CD4-positive, alpha-beta T cell (primary cell): Measurements from ENCODE around the gene TEX51. TPM values are rescaled to one million over a fixed set of nuclear protein-coding genes. Genes with fewer than 3 reads are reported as not detected.

Experiments used
- ATAC-seq: fragments of 200-7000 bp; cut with Tn5 transposase; one replicate; pipeline ENCODE4 v1.10.0; 2022; ENCODE audit warnings: mild to moderate bottlenecking; ENCODE audit not compliant: poor library complexity
- CTCF ChIA-PET: fragments of 350-600 bp; sonication (Branson Sonifier 250); formaldehyde crosslinking; loops from one replicate; lab custom pipeline; 2021; ENCODE audit warnings: antibody characterized with exemption, inconsistent platforms; lab: Charles Lee
- POLR2A ChIA-PET: fragments of 350-600 bp; sonication (Branson Sonifier 250); formaldehyde crosslinking; loops from one replicate; lab custom pipeline; 2021; ENCODE audit warnings: antibody characterized with exemption, inconsistent platforms; lab: Charles Lee
- DNase-seq, 14 experiments: peaks; one replicate each; pipeline ENCODE4 v3.0.0-alpha.2; 2013 to 2020; ENCODE audit warnings: mixed read lengths in 2 of 14
- H3K27ac ChIP-seq, 2 donors: one replicate each; pipeline versions ENCODE4 v1.5.1 to v1.7.0; 2013; ENCODE audit warnings: low read length in 2 of 2, low read depth in 1 of 2, mild to moderate bottlenecking in 1 of 2
- H3K27me3 ChIP-seq, 2 experiments: 1 replicate in 1 of 2; 2 replicates in 1 of 2; pipeline versions ENCODE4 v1.6.1 to v1.7.0; 2013; ENCODE audit warnings: low read length in 2 of 2, control low read depth in 1 of 2, mild to moderate bottlenecking in 1 of 2, moderate library complexity in 1 of 2; ENCODE audit not compliant: insufficient read depth in 2 of 2, control insufficient read depth in 1 of 2
- H3K36me3 ChIP-seq: one replicate; pipeline ENCODE4 v1.6.1; 2013; ENCODE audit warnings: low read length, control low read depth; ENCODE audit not compliant: insufficient read depth
- H3K4me1 ChIP-seq: one replicate; pipeline ENCODE4 v1.6.1; 2013; ENCODE audit warnings: low read length, control low read depth; ENCODE audit not compliant: insufficient read depth
- H3K4me3 ChIP-seq: one replicate; pipeline ENCODE4 v1.5.1; 2013; ENCODE audit warnings: mild to moderate bottlenecking, low read length, moderate library complexity
- H3K9me3 ChIP-seq, 2 experiments: 1 replicate in 1 of 2; 2 replicates in 1 of 2; pipeline versions ENCODE4 v1.6.1 to v1.7.0; 2013; ENCODE audit warnings: low read length in 2 of 2, mild to moderate bottlenecking in 2 of 2, control low read depth in 1 of 2, moderate library complexity in 1 of 2; ENCODE audit not compliant: control insufficient read depth in 1 of 2, insufficient read depth in 1 of 2
- H3K27ac Mint-ChIP-seq: one replicate; pipeline ENCODE4 v1.8.0; 2020; ENCODE audit warnings: mixed read lengths
- H3K27me3 Mint-ChIP-seq: one replicate; pipeline ENCODE4 v1.8.0; 2021; ENCODE audit warnings: mixed read lengths
- H3K36me3 Mint-ChIP-seq: one replicate; pipeline ENCODE4 v1.8.0; 2021; ENCODE audit warnings: low read depth, mixed read lengths
- H3K4me1 Mint-ChIP-seq: one replicate; pipeline ENCODE4 v1.8.0; 2021; ENCODE audit warnings: low read depth, mixed read lengths
- H3K4me3 Mint-ChIP-seq: one replicate; pipeline ENCODE4 v1.8.0; 2020; ENCODE audit warnings: mild to moderate bottlenecking, mixed read lengths
- H3K9me3 Mint-ChIP-seq: one replicate; pipeline ENCODE4 v1.8.0; 2020; ENCODE audit warnings: mixed read lengths
- CTCF ChIP-seq: fragments of 200-600 bp; IDR thresholded peaks from one replicate; pipeline ENCODE4 v1.8.0; 2022; ENCODE audit warnings: antibody characterized with exemption, mild to moderate bottlenecking
- intact Hi-C, 2 experiments: fragments of 100-400 bp; cut with DNase I in 1 of 2; cut with micrococcal nuclease in 1 of 2; formaldehyde crosslinking; loops; one replicate each; pipeline versions ENCODE4 v1.15.1 to v1.9.0; 2023 to 2025; cut with DNase I, micrococcal nuclease
- total RNA-seq, 174 experiments: library from RNA in 2 of 174; stranded (reverse) in 2 of 174; gene quantifications; one replicate each; pipeline ENCODE4 v1.2.3 and lab custom pipeline; 2021 to 2026

Gene TEX51
- total RNA-seq, 2 experiments from 2014 or later = not detected

- Mint-ChIP-seq H3K27me3 (peaks cover 44% of the 10 kb centered on the region), H3K9me3 (peaks cover 5% of the 10 kb centered on the region), H3K4me3 (no peak overlapping the region), H3K4me1 (no peaks in the 10 kb centered on the region), H3K36me3 (no peaks in the 10 kb centered on the region), H3K27ac (no peak overlapping the region)
- H3K36me3 ChIP-seq = no peaks in the 10 kb centered on the region
- peaks cover 0 to 15% of the 10 kb centered on the region in 2 experiments for H3K9me3 ChIP-seq
- H3K4me1 ChIP-seq = no peaks in the 10 kb centered on the region
- peaks cover 0 to 5% of the 10 kb centered on the region in 2 experiments for H3K27me3 ChIP-seq
- H3K27ac ChIP-seq = no peak overlapping the region
- intact Hi-C loops = no loop called here
- ATAC-seq (no peak), DNase-seq (no peak)
- no peak for TF ChIP-seq CTCF
- ChIA-PET POLR2A (no interaction called here), CTCF (no interaction called here)
- no peak overlapping the region for H3K4me3 ChIP-seq
Measured at GRCh38 chr2:126934809-126935208, 36.1 kb downstream of the TEX51 start.

GRCh38 chr2:126935774-126936173 is 37.1 kb downstream of the TEX51 start:
- ChIA-PET CTCF (no interaction called here), POLR2A (no interaction called here)
- DNase-seq (no peak), ATAC-seq (no peak)
- H3K27me3 ChIP-seq = peaks cover 0 to 6% of the 10 kb centered on the region in 2 experiments
- Mint-ChIP-seq H3K36me3 (no peaks in the 10 kb centered on the region), H3K4me1 (no peaks in the 10 kb centered on the region), H3K4me3 (no peak overlapping the region), H3K9me3 (no peaks in the 10 kb centered on the region), H3K27ac (no peak overlapping the region), H3K27me3 (peaks cover 47% of the 10 kb centered on the region)
- no peak overlapping the region for H3K4me3 ChIP-seq
- no peak for TF ChIP-seq CTCF
- H3K27ac ChIP-seq = no peak overlapping the region
- peaks cover 0 to 11% of the 10 kb centered on the region in 2 experiments for H3K9me3 ChIP-seq
- no peaks in the 10 kb centered on the region for H3K36me3 ChIP-seq
- no peaks in the 10 kb centered on the region for H3K4me1 ChIP-seq
- intact Hi-C loops = no loop called here

- ChIA-PET CTCF (no interaction called here), POLR2A (no interaction called here)
- intact Hi-C loops = no loop called here
- no peak for DNase-seq
- Mint-ChIP-seq H3K4me1 (no peaks in the 10 kb centered on the region), H3K4me3 (no peak overlapping the region), H3K9me3 (no peaks in the 10 kb centered on the region), H3K36me3 (no peaks in the 10 kb centered on the region), H3K27ac (no peak overlapping the region), H3K27me3 (peaks cover 52% of the 10 kb centered on the region)
- peaks cover 0 to 4% of the 10 kb centered on the region in 2 experiments for H3K27me3 ChIP-seq
- no peak for TF ChIP-seq CTCF
- no peaks in the 10 kb centered on the region for H3K36me3 ChIP-seq
- H3K9me3 ChIP-seq = peaks cover 0 to 6% of the 10 kb centered on the region in 2 experiments
- no peaks in the 10 kb centered on the region for H3K4me1 ChIP-seq
- ATAC-seq = no peak
- H3K27ac ChIP-seq = no peak overlapping the region
- no peak overlapping the region for H3K4me3 ChIP-seq
Measured at GRCh38 chr2:126936219-126936723, 37.6 kb downstream of the TEX51 start.
